Measurements from ENCODE around the gene CHMP4A.

DNA sequence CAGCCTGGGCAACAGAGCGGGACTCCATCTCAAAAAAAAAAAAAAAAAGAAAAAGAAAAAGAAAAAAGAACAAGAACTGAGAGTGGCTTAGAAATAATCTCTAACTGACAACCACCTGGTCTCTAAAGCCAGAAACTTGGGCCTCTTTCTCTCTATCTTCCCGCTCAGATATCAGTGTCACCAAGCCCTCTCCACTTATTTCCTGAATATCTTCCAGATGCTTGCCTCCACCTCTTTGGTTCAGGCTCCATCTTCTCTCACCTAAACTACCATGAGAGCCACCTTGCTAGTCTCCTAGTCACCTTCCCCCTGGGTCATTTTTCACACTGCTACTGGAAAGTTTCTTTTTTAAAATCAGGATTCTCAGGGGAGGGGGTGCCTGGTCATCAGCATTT lies 16.2 kb downstream of the CHMP4A start:
- TF ChIP-seq, protein P1, sequence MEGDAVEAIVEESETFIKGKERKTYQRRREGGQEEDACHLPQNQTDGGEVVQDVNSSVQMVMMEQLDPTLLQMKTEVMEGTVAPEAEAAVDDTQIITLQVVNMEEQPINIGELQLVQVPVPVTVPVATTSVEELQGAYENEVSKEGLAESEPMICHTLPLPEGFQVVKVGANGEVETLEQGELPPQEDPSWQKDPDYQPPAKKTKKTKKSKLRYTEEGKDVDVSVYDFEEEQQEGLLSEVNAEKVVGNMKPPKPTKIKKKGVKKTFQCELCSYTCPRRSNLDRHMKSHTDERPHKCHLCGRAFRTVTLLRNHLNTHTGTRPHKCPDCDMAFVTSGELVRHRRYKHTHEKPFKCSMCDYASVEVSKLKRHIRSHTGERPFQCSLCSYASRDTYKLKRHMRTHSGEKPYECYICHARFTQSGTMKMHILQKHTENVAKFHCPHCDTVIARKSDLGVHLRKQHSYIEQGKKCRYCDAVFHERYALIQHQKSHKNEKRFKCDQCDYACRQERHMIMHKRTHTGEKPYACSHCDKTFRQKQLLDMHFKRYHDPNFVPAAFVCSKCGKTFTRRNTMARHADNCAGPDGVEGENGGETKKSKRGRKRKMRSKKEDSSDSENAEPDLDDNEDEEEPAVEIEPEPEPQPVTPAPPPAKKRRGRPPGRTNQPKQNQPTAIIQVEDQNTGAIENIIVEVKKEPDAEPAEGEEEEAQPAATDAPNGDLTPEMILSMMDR (IDR thresholded peaks at IDR 0.05), result no peak
- TF ChIP-seq POLR2A (IDR thresholded peaks at IDR 0.05) (no peak), POLR2AphosphoS5 (IDR thresholded peaks at IDR 0.05) (no peak)

Data from prostate gland (tissue), 2 donors.